Fibroblast of villous mesenchyme (primary cell): ENCODE data around the gene TPD52L1. TPM values are rescaled to one million over a fixed set of nuclear protein-coding genes. Genes with fewer than 3 reads are reported as not detected.

Experiments
- DNase-seq: peaks from one replicate; pipeline ENCODE4 v3.0.0-alpha.2; 2010; ENCODE audit warnings: low read depth
- H3K4me3 ChIP-seq: 2 replicates; pipeline ENCODE4 v1.5.1; 2011; ENCODE audit warnings: low read depth, mild to moderate bottlenecking, low read length
- total RNA-seq: library from RNA; depleted of rRNA; stranded (reverse); fragments of >200 nt; gene quantifications from 2 replicates; pipeline ENCODE4 v1.2.3, GENCODE V29; 2012
- TF ChIP-seq, protein P1 (sequence below): IDR thresholded peaks from 2 replicates; pipeline ENCODE4 v1.5.1; 2012; ENCODE audit warnings: low read depth, mild to moderate bottlenecking, low read length; ENCODE audit not compliant: insufficient read depth

TPD52L1 gene
- total RNA-seq, 1 donor = 9.9 TPM

DNA sequence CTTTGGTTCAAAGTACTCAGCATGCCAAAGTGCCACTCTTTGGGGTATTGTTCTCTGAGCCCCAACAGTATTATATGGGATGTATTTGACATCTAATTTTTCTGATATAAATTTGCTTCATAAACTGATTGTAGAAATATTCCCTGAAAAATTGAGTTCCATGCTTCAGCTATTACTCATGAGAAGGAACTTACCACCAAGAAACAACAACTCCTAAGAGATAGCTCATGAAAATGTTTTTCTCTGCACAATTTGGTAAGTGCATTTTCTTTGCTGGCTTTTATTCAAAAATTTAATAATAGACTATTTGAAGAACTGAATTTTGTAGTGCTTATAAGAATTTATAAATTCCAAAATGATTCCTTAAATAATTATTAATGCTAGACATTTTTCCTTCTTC is 12.8 kb upstream of the TPD52L1 start:
- H3K4me3 ChIP-seq = no peak overlapping the region
- TF ChIP-seq, protein P1, sequence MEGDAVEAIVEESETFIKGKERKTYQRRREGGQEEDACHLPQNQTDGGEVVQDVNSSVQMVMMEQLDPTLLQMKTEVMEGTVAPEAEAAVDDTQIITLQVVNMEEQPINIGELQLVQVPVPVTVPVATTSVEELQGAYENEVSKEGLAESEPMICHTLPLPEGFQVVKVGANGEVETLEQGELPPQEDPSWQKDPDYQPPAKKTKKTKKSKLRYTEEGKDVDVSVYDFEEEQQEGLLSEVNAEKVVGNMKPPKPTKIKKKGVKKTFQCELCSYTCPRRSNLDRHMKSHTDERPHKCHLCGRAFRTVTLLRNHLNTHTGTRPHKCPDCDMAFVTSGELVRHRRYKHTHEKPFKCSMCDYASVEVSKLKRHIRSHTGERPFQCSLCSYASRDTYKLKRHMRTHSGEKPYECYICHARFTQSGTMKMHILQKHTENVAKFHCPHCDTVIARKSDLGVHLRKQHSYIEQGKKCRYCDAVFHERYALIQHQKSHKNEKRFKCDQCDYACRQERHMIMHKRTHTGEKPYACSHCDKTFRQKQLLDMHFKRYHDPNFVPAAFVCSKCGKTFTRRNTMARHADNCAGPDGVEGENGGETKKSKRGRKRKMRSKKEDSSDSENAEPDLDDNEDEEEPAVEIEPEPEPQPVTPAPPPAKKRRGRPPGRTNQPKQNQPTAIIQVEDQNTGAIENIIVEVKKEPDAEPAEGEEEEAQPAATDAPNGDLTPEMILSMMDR = no peak
- DNase-seq = peak; percentile 13

DNA sequence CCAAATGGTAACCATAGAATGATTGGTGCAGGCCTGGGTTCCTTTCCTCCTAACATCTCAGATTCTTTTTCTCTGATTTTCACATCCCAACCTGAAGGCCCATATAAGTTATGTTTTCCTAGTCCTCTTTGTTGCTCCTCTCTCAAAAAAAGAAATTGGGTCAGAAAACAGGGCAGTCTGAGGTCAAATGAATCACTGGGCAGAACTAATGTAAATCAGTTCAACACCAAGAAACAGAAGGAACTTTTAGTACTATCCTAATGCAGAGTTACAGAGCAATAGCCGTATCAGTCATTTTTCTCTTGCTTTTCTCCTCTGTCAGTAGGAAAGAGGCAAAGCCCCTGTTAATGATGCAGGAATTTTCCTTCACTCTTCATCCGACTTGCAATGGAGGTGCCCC is 11.0 kb upstream of the TPD52L1 start:
- DNase-seq = peak; percentile 3
- TF ChIP-seq, protein P1 = no peak
- no peak overlapping the region for H3K4me3 ChIP-seq

GRCh38 chr6:125144822-125145221 is 8.8 kb upstream of the TPD52L1 start:
- no peak for DNase-seq
- TF ChIP-seq, protein P1 = no peak
- H3K4me3 ChIP-seq = no peak overlapping the region

GRCh38 chr6:125149256-125150144 is 4.1 kb upstream of the TPD52L1 start:
- H3K4me3 ChIP-seq = no peak overlapping the region
- DNase-seq = peak; percentile 45
- TF ChIP-seq, protein P1 = no peak

- no peak for DNase-seq
- TF ChIP-seq, protein P1 = no peak
- H3K4me3 ChIP-seq = no peak overlapping the region
Observed at GRCh38 chr6:125151700-125152099, 1.9 kb upstream of the TPD52L1 start.

DNA sequence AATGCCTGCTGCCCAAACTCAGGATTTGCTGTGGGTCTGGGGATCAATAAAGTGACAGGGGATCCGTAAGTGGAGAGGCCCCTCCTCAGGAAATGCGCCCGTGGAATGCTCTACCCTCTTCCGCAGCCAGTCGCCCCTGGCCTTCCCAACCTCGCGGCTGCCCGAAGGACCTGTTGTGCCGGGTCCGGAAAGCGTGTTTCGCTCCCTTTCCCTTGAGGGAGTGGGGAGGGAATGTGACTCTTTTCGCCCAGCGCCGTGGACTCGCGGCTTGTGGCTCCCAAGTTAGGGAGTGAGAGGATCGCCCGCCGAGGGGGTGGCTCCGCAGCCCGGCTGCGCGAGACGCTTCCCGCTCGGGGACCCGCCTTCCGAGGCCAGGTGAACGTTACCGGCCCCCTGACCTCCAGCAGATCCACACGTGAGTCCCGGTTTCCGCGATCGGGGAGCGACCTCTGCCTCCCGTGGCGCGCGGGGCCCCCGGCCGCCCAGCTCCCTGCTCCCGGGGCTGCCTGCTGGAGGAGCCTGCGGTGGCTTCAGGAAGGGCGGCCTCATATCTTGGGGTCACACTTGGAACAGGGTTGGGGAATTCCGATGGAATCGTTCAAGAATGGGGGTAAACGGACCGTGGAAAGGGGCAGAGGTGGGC is 666 bp downstream of the TPD52L1 start:
- TF ChIP-seq, protein P1 = no peak
- peak; percentile 5 for DNase-seq
- peak overlapping the region; percentile 60 for H3K4me3 ChIP-seq
